HG02588 (cell line): ENCODE results near the gene DPP7.

Experiments used
- ATAC-seq: cut with Tn5 transposase; IDR thresholded peaks from one replicate; pipeline ENCODE4 v1.9.1; 2021; ENCODE audit warnings: mild to moderate bottlenecking, moderate library complexity; ENCODE audit not compliant: unreplicated experiment

DPP7 gene

GRCh38 chr9:137095664-137096517 is 18.6 kb downstream of the DPP7 start:
- ATAC-seq, result peak; percentile 77

- no peak for ATAC-seq
These were observed 25.1 kb downstream of the DPP7 start for GRCh38 chr9:137089232-137089947.

- no peak for ATAC-seq
These were observed 26.4 kb downstream of the DPP7 start for GRCh38 chr9:137088121-137088520.

- no peak for ATAC-seq
These were observed 27.1 kb downstream of the DPP7 start for GRCh38 chr9:137087409-137087925.

- ATAC-seq, result peak; percentile 75
These were observed 27.8 kb downstream of the DPP7 start, which contains the start of gene MAN1B1 for GRCh38 chr9:137086531-137087408. TSS of gene MAN1B1 (plus strand) at chr9:137086985. CDS start at chr9:137087000, 15 bp downstream.

GRCh38 chr9:137085920-137086530 is 28.5 kb downstream of the DPP7 start:
- peak; percentile 3 for ATAC-seq

- no peak for ATAC-seq
These were observed 30.0 kb downstream of the DPP7 start for GRCh38 chr9:137084526-137084925.

GRCh38 chr9:137083394-137084004 is 31.0 kb downstream of the DPP7 start:
- no peak for ATAC-seq

GRCh38 chr9:137082925-137083290 is 31.6 kb downstream of the DPP7 start:
- no peak for ATAC-seq

GRCh38 chr9:137082222-137082924 is 32.2 kb downstream of the DPP7 start:
- no peak for ATAC-seq

GRCh38 chr9:137080260-137081122 is 34.0 kb downstream of the DPP7 start:
- ATAC-seq, result no peak

- no peak for ATAC-seq
These were observed 35.1 kb downstream of the DPP7 start for GRCh38 chr9:137079401-137079787.

GRCh38 chr9:137078701-137079400 is 35.7 kb downstream of the DPP7 start:
- ATAC-seq, result no peak

GRCh38 chr9:137077758-137078693 is 36.5 kb downstream of the DPP7 start:
- ATAC-seq, result peak; percentile 11

GRCh38 chr9:137077010-137077747 is 37.4 kb downstream of the DPP7 start, which contains the start of gene UAP1L1:
TSS of gene UAP1L1 (plus strand) at chr9:137077517. CDS start at chr9:137077533, 16 bp downstream.
- peak; percentile 42 for ATAC-seq

GRCh38 chr9:137076636-137077009 is 37.9 kb downstream of the DPP7 start:
- ATAC-seq, result no peak
